GM12878 (cell line): Measurements from ENCODE around the gene XPO6. TPM values are rescaled to one million over a fixed set of nuclear protein-coding genes. Genes with fewer than 3 reads are reported as not detected.

Experiments
- BACH1 ChIP-seq: fragments of 450-650 bp; IDR thresholded peaks from 2 replicates; pipeline ENCODE4 v1.6.1; 2017; ENCODE audit warnings: mild to moderate bottlenecking, borderline replicate concordance
- CTCF ChIP-seq, 3 experiments: IDR thresholded peaks in 2 of 3; conservative IDR thresholded peaks in 1 of 3; 2 replicates each; pipeline ENCODE4 v1.5.1; 2011; ENCODE audit warnings: low read depth in 3 of 3, low read length in 3 of 3, mild to moderate bottlenecking in 3 of 3, control low read depth in 2 of 3, moderate library complexity in 2 of 3, inconsistent platforms in 1 of 3, mixed read lengths in 1 of 3; ENCODE audit not compliant: control insufficient read depth in 2 of 3, insufficient read depth in 1 of 3; ENCODE audit errors: extremely low read depth in 1 of 3
- EZH2 ChIP-seq: IDR thresholded peaks from 2 replicates; pipeline ENCODE4 v1.6.1; 2012; ENCODE audit warnings: low read depth, mild to moderate bottlenecking, control low read depth, inconsistent platforms, low read length, borderline replicate concordance; ENCODE audit not compliant: control insufficient read depth
- FOXK2 ChIP-seq: fragments of 450-650 bp; IDR thresholded peaks from 2 replicates; pipeline ENCODE4 v1.6.1; 2017; ENCODE audit warnings: mild to moderate bottlenecking, moderate library complexity
- IKZF2 ChIP-seq, 2 experiments: fragments of 450-650 bp; IDR thresholded peaks; 2 replicates each; pipeline ENCODE4 v1.6.1; 2017; ENCODE audit warnings: mild to moderate bottlenecking in 2 of 2, moderate library complexity in 2 of 2
- JUNB ChIP-seq: IDR thresholded peaks from 2 replicates; pipeline ENCODE4 v1.6.1; 2016; ENCODE audit warnings: antibody characterized with exemption, mild to moderate bottlenecking
- NRF1 ChIP-seq: conservative IDR thresholded peaks from 2 replicates; pipeline ENCODE4 v1.6.1; 2011; ENCODE audit warnings: mild to moderate bottlenecking, low read depth, low read length, improper control_type of control experiment
- PRDM15 ChIP-seq: fragments of 450-650 bp; formaldehyde crosslinking; IDR thresholded peaks from 2 replicates; pipeline ENCODE4 v1.4.0; 2020; ENCODE audit warnings: mild to moderate bottlenecking, moderate library complexity
- RAD51 ChIP-seq: fragments of 450-650 bp; IDR thresholded peaks from 2 replicates; pipeline ENCODE4 v1.6.1; 2016; ENCODE audit warnings: moderate library complexity, mild to moderate bottlenecking, inconsistent platforms
- SMAD1 ChIP-seq: fragments of 450-650 bp; IDR thresholded peaks from 2 replicates; pipeline ENCODE4 v1.6.1; 2018; ENCODE audit warnings: mild to moderate bottlenecking, low read depth; ENCODE audit not compliant: partially characterized antibody
- SREBF1 ChIP-seq: IDR thresholded peaks from 2 replicates; pipeline ENCODE4 v1.6.1; 2012; ENCODE audit warnings: mild to moderate bottlenecking, low read length
- SUZ12 ChIP-seq: fragments of 200-600 bp; sonication (generic); IDR thresholded peaks from one replicate; pipeline ENCODE4 v1.6.1; 2018; ENCODE audit warnings: antibody characterized with exemption, mild to moderate bottlenecking; ENCODE audit not compliant: unreplicated experiment
- TCF7 ChIP-seq: IDR thresholded peaks from 2 replicates; pipeline ENCODE4 v1.6.1; 2014; ENCODE audit warnings: antibody characterized with exemption, borderline replicate concordance
- WRNIP1 ChIP-seq: IDR thresholded peaks from 2 replicates; pipeline ENCODE4 v1.6.1; 2011; ENCODE audit warnings: low read depth, low read length, improper control_type of control experiment, borderline replicate concordance
- ZNF207 ChIP-seq: fragments of 450-650 bp; IDR thresholded peaks from 2 replicates; pipeline ENCODE4 v1.6.1; 2014; ENCODE audit warnings: antibody characterized with exemption, mild to moderate bottlenecking, borderline replicate concordance
- ZNF592 ChIP-seq: fragments of 450-650 bp; IDR thresholded peaks from 2 replicates; pipeline ENCODE4 v1.6.1; 2017; ENCODE audit warnings: mild to moderate bottlenecking, moderate library complexity
- polyA plus RNA-seq, 11 experiments: library from polyadenylated mRNA; depleted of rRNA in 4 of 11; unstranded in 6 of 11; stranded (reverse) in 5 of 11; fragments of >200 nt; fragmentation: Nextera tagmentation in 4 of 11; fragmentation: Illumina TruSeq in 1 of 11; extraction: Ambion mirVana in 4 of 11; extraction: Trizol in 1 of 11; gene quantifications; 1 replicate in 1 of 11; 2 replicates in 10 of 11; pipeline versions ENCODE4 v1.2.1 to v1.2.3, GENCODE V29; 2011 to 2016; ENCODE audit warnings: inconsistent platforms in 2 of 11, missing spikeins in 2 of 11, low read depth in 1 of 11
- total RNA-seq, 4 experiments: library from RNA; depleted of rRNA in 3 of 4; stranded (reverse); fragments of >200 nt in 3 of 4; fragmentation: Illumina TruSeq in 1 of 4; extraction: Trizol in 1 of 4; gene quantifications; 2 replicates each; pipeline versions ENCODE4 v1.2.1 to v1.2.3, GENCODE V29; 2013 to 2021
- TF ChIP-seq, protein P1 (sequence below): fragments of 150-350 bp; IDR thresholded peaks from 2 replicates; pipeline ENCODE4 v1.6.1; 2014; ENCODE audit warnings: mild to moderate bottlenecking, low read depth, low read length

XPO6 gene
- total and polyA plus RNA-seq, 10 of the 15 experiments (the other 5 are each of a cell fraction or from before 2014, with no cell fraction given): 9.9 to 246 (median 110) TPM

GRCh38 chr16:28188085-28188916 is 23.5 kb downstream of the XPO6 start (continued):
- no peak for TF ChIP-seq ZNF592
- peak; percentile 50 for TF ChIP-seq JUNB
- TF ChIP-seq NRF1: no peak
- TF ChIP-seq WRNIP1: no peak
- TF ChIP-seq SMAD1: no peak
- no peak for TF ChIP-seq BACH1
- TF ChIP-seq, protein P1, sequence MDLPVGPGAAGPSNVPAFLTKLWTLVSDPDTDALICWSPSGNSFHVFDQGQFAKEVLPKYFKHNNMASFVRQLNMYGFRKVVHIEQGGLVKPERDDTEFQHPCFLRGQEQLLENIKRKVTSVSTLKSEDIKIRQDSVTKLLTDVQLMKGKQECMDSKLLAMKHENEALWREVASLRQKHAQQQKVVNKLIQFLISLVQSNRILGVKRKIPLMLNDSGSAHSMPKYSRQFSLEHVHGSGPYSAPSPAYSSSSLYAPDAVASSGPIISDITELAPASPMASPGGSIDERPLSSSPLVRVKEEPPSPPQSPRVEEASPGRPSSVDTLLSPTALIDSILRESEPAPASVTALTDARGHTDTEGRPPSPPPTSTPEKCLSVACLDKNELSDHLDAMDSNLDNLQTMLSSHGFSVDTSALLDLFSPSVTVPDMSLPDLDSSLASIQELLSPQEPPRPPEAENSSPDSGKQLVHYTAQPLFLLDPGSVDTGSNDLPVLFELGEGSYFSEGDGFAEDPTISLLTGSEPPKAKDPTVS: no peak
- TF ChIP-seq RAD51: no peak
- TF ChIP-seq CTCF (IDR thresholded peaks at IDR 0.05 in 2 of 3, conservative IDR thresholded peaks at IDR 0.05 in 1 of 3; ENCODE audit: control insufficient read depth in 2 of 3, extremely low read depth in 1 of 3, insufficient read depth in 1 of 3, low read depth in 3 of 3, low read length in 3 of 3): no peak
- no peak for TF ChIP-seq TCF7
- TF ChIP-seq SUZ12: no peak
- peak in 1 of 2 experiments; percentile 34; a peak in 1 of 4 replicates for TF ChIP-seq IKZF2 (IDR thresholded peaks at IDR 0.05)
- TF ChIP-seq FOXK2: no peak
- no peak for TF ChIP-seq ZNF207
- no peak for TF ChIP-seq EZH2
- 0 out of 2 replicates have a peak, but pooled peaks have one; percentile 20 for TF ChIP-seq PRDM15 (CRISPR knock-in tag)
- peak; percentile 37; the same call in 1 of the 2 replicates for TF ChIP-seq SREBF1
